ENCODE measurements around the gene KCTD4.
"Not testable (repeated sequence)": the region's sequence is repeated elsewhere in the genome, so short reads cannot be mapped to it uniquely, and the experiment has no call there.

The KCTD4 gene

GRCh38 chr13:45215392-45216077 is 14.7 kb upstream of the KCTD4 start:
- DNase-seq = no peak

GRCh38 chr13:45209229-45209628 is 8.4 kb upstream of the KCTD4 start:
- no peak for DNase-seq

DNA sequence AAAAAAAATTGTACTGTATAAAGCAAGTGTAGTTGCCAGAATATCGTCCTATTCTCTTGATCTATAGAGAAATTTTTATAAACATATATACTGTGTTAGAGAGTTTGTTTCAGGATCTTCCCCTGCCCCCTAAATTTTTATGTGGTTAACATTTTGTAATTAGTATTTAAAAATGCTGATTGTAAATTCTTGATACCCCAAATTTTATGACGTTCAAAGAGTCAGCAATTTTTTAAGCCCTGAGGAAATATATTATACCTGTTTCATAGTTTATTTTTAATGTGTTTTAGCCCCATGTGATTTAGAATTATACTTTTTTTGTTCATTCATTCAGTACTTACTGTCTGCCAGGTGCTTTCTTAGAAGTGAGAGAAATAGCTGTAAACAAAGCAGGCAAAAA is 7.3 kb upstream of the KCTD4 start:
- DNase-seq = no peak

- no peak for DNase-seq
These were observed 6.5 kb upstream of the KCTD4 start for GRCh38 chr13:45207319-45207718.

DNA sequence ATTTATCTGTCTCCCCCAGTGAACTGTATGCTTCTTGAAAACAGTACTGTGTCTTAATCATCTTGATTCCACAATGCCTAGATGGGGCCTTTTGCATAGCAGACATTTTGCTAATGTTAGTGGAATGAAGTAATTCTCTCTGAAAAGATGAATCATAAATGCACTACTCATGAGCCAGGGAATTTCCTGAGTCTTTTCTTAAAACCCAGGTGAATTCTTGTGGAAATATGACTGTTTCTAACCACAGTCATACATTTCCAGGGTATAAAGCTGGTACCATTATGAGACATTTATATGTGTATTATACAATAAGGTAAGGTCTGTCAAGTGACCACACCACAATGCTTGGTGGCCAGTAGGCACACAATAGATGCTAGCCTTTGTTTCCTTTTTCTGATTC is 5.5 kb upstream of the KCTD4 start:
- no peak for DNase-seq

GRCh38 chr13:45205124-45205523 is 4.3 kb upstream of the KCTD4 start:
- DNase-seq = no peak

DNA sequence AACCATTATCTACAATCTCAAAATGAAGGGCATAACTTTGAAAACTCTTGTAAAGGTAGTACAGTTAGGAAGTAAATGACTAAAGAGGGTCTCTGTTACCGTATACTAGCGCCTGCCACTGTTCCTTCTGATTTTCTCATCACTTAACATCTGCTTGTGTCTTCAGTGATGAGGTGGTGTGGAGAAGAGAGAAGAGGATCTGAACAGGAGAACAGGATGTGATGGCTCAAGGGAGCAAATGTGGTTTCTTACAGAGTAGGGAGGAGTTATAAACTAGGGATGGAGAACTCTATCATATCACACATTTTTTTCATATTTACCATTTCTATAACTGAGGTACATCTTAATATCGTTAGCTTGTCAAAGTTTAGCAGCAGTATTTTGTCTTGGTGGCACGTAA is 1.1 kb downstream of the KCTD4 start:
- DNase-seq = no peak

GRCh38 chr13:45198924-45199323 is 1.9 kb downstream of the KCTD4 start:
- no peak for DNase-seq

DNA sequence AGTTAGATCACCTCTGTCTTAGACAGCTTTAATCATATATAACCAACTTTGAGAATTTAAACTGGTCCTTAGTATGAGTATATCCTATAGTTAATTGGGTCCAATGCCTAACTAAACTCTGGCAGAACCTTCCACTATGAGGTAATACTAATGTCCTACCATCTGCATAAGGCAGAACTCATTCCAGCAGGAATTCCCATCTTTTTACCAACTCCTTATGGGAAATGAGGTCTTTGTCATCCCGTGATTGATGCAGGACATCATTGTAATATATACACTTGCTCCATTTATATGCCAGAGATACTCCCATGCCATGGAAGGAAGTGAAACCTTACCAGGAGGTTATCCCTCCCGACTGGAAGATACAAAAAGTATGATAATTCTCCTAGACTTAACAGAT is 2.8 kb downstream of the KCTD4 start:
- DNase-seq = no peak

- no peak for DNase-seq
These were observed 4.2 kb downstream of the KCTD4 start for GRCh38 chr13:45196622-45197021.

GRCh38 chr13:45196096-45196495 is 4.7 kb downstream of the KCTD4 start:
- DNase-seq = no peak

DNA sequence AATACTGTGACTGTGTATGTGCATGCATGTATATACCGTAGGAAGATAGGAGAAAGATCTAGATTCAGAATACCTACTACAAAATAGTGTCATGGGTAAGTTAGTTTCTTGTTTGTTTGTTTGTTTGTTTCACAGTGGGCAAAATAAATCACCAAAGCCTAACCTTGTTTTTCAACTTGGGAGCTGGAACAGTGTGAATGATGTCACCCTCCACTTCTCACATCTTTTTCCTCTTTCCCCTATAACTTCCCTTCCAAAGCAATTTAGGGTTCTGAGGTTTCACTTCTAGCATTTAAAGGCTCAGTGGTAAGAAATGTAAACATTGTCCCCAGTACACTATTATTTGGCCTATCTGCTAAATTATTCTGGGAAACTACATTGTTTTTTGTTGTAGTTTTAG is 5.4 kb downstream of the KCTD4 start:
- DNase-seq = no peak

DNA sequence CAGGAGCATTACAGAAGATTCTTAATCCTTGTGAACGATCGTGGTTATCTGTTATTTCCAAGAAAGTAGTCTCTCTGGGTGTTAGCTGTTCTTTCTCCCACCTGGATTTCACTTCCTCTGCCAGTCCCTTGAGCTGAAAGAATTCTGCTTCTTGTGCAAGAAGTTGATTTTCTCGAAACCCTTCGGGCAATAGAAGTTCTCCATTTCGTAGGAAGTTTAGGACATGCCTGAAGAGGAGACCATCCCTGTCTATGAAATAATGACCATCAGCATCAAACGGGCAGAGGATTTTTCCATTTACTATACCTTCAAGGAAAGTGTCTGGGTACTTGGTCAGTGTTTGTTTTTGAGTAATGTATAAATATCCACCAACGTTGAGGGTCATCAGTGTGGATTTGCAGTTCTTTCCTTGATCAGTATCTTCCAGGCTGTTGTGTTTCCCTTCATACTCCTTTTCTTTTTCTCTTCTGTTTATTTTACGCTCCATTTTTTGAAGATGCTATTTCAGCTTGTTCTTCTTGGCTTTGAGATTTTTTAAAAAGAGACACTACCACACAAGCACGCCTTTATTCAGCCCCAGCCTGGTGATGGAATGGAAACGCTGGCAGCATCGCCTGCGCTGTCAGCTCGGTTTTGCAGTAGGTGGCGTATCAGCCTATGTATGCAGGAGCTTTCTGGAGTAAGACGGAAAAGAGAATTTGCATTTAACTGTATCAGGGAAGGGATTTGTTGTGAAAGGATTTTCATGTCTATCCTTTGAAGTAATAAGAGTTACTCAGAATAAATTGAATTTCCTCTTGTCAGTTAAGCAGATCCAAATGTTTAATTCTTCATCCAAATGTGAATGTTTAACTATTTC is 6.5 kb downstream of the KCTD4 start:
- no peak for DNase-seq

DNA sequence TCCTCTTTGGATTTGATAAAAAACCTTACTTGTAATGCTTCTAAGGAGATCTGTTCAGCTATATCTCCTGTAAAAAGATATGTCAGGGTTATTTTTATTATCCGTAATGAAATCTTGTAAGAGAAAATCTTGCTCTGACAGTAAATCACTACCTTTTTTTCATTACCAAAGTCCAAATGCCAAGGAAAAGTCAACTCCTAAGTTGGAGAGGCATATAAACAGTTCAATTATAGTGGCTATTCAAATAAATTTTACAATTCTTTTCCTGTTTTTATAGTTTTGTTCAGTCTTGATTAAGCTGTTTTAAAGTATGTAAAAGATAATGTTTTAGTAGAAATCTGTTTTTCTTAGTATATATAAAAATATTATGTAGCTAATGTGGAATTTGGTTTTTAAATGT is 9.0 kb downstream of the KCTD4 start:
- no peak for DNase-seq

- not testable (repeated sequence) for DNase-seq
These were observed 11.3 kb downstream of the KCTD4 start for GRCh38 chr13:45189511-45189910.

GRCh38 chr13:45189077-45189476 is 11.8 kb downstream of the KCTD4 start:
- DNase-seq = not testable (repeated sequence)

DNA sequence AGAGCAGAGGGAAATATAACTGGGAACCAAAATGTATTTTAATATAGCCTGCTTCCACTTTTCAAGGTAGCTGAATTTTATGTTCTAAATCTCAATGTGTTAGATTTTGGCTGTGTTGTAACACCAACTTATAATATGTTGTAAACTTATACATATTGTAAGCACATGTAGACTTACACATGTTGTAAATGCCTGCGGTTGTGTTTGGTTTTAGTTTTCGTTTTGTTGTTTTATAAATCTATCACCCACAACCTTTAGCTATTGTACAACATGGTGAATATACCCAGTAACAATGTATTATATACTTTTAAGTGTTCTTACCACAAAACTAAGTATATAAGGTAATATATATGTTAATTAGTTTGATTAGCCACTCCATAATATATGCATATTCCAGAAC is 15.6 kb downstream of the KCTD4 start:
- no peak for DNase-seq

DNA sequence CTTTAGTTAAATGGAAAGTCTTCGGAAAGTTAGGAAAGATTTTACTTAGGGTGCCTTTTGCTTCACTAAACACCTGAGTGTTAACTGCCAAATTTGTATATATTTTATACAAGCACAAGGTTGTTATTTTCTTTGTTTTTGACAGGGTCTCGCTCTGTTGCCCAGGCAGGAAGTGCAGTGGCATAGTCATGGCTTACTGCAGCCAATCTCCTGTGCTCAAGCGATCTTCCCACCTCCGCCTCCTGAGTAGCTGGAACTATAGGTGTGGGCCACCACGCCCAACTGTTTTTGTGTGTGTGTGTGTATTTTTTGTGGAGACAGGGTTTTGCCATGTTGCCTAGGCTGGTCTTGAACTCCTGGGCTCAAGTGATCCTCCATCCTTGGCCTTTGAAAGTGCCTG is 16.2 kb downstream of the KCTD4 start:
- DNase-seq = no peak

- no peak for DNase-seq
These were observed 19.9 kb downstream of the KCTD4 start for GRCh38 chr13:45180713-45181601.

DNA sequence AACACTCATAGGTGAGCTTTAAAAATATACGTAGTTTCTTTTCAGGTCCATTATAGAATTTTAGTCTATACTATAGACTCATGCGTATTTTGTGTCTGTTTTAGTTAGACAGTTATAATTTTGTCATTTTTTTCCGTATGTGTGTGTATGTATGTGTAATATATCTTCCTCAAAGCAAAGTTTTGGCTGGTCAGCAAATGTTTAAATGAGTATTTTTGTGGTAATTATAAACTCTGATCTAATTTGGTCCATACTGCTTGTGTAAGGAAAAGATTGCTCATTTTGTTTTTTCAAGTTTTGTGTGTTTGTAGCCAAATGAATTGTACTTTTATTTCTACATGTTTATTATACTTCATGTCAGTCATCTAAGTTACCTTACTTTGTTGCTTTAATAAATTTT is 20.5 kb downstream of the KCTD4 start:
- DNase-seq = no peak

DNA sequence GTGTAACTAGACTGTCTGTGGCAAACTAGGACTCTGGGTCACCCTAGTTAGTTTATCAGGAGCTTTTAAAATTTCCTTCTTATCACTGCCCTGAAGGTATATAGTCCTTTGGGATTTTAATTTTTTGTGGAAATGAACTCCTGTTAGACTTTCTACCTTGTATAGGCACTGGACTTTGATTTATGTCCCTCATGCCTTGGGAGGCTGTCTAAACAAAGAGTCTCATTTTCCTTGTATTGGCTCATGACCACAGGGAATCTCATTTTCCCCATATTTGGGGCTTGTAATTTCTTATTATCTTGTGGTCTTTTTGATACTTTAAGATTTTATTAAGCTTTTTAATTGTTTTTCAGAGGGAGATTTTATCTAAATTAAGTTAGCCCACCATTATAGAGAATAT is 21.4 kb downstream of the KCTD4 start:
- no peak for DNase-seq

GRCh38 chr13:45178349-45179162 is 22.3 kb downstream of the KCTD4 start:
- DNase-seq = no peak

DNA sequence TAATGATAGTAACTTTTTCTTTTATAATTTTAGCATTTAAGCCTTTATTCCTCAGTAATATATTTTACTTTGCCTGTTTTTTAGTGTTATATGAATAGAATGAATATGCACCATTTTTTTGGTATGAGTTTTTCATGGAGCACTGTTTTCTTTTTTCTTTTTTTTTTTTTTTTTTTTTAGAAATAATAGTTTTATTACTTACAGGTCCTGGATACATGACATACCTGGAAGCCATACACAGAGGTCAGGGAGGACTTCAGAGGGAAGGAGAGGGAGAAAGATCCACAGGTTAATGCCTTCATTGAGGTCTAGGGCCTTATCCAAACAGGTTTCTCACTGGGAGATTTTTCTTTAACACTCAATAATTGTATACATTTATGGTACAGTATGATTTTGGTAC is 26.4 kb downstream of the KCTD4 start:
- DNase-seq = no peak

Measured in NK-92 treated with Interleukin-12 subunit alpha and Interleukin-12 subunit beta, amount 100 ng/mL, for 24 hours (cell line).